IMR-90 (cell line): Measurements from ENCODE around the gene PPOX. TPM values are rescaled to one million over a fixed set of nuclear protein-coding genes. Genes with fewer than 3 reads are reported as not detected.

Source experiments
- ATAC-seq: fragments of 200-7000 bp; cut with Tn5 transposase; 2 replicates; pipeline ENCODE4 v1.9.1; 2020; ENCODE audit warnings: low read depth, mild to moderate bottlenecking, moderate library complexity
- BruUV-seq: library from RNA; stranded (reverse); fragments of 400-500 nt; replicated peaks from 2 replicates; lab custom pipeline; 2021; lab: Mats Ljungman, UMichigan
- CTCF ChIA-PET: fragments of 300-600 bp; formaldehyde crosslinking; extraction: SDS; loops from one replicate; lab custom pipeline; 2021; ENCODE audit warnings: antibody characterized with exemption; lab: Yijun Ruan, JAX
- POLR2A ChIA-PET: fragments of 300-600 bp; sonication (Branson Sonifier 250); formaldehyde crosslinking; loops from one replicate; lab custom pipeline; 2022; ENCODE audit warnings: antibody characterized with exemption; ENCODE audit not compliant: unreplicated experiment; lab: Charles Lee
- DNase-seq: peaks from one replicate; pipeline ENCODE4 v3.0.0; 2013
- H2AFZ ChIP-seq: replicated peaks from 2 replicates; pipeline ENCODE3; 2013; ENCODE audit warnings: low read length, mild to moderate bottlenecking; ENCODE audit not compliant: poor library complexity
- H2AK5ac ChIP-seq: 2 replicates; pipeline ENCODE4 v1.6.1; 2013; ENCODE audit warnings: low read depth, low read length, inconsistent platforms
- H2AK9ac ChIP-seq: replicated peaks from 2 replicates; pipeline ENCODE3; 2013; ENCODE audit warnings: mild to moderate bottlenecking, low read depth, low read length, moderate library complexity; ENCODE audit not compliant: poor library complexity
- H2BK120ac ChIP-seq: 2 replicates; pipeline ENCODE4 v1.6.1; 2013; ENCODE audit warnings: low read depth, low read length, inconsistent platforms
- H2BK15ac ChIP-seq: 3 replicates; pipeline ENCODE4 v1.6.1; 2013; ENCODE audit warnings: low read depth, low read length, inconsistent platforms
- H2BK20ac ChIP-seq: 2 replicates; pipeline ENCODE4 v1.6.1; 2013; ENCODE audit warnings: low read depth, mild to moderate bottlenecking, inconsistent platforms, low read length, moderate library complexity
- H2BK5ac ChIP-seq: 2 replicates; pipeline ENCODE4 v1.6.1; 2013; ENCODE audit warnings: mild to moderate bottlenecking, low read depth, low read length, inconsistent platforms; ENCODE audit not compliant: poor library complexity, severe bottlenecking
- H3K14ac ChIP-seq: replicated peaks from 2 replicates; pipeline ENCODE4 v1.6.1; 2013; ENCODE audit warnings: low read depth, low read length, inconsistent platforms
- H3K18ac ChIP-seq: 2 replicates; pipeline ENCODE4 v1.6.1; 2013; ENCODE audit warnings: low read depth, low read length, control low read depth
- H3K23ac ChIP-seq: 2 replicates; pipeline ENCODE4 v1.6.1; 2013; ENCODE audit warnings: low read depth, low read length, inconsistent platforms
- H3K27ac ChIP-seq: 2 replicates; pipeline ENCODE4 v1.5.1; 2013; ENCODE audit warnings: mild to moderate bottlenecking, control low read depth, low read length; ENCODE audit not compliant: insufficient read depth
- H3K27me3 ChIP-seq: 2 replicates; pipeline ENCODE4 v1.6.1; 2013; ENCODE audit warnings: low read length; ENCODE audit not compliant: control insufficient read depth, insufficient read depth
- H3K36me3 ChIP-seq: 2 replicates; pipeline ENCODE4 v1.6.1; 2013; ENCODE audit warnings: low read length, mixed read lengths; ENCODE audit not compliant: control insufficient read depth, insufficient read depth
- H3K4ac ChIP-seq: 2 replicates; pipeline ENCODE4 v1.6.1; 2013; ENCODE audit warnings: low read depth, low read length, inconsistent platforms
- H3K4me1 ChIP-seq: 2 replicates; pipeline ENCODE4 v1.6.1; 2013; ENCODE audit warnings: low read length, mixed read lengths; ENCODE audit not compliant: control insufficient read depth, insufficient read depth
- H3K4me2 ChIP-seq: 2 replicates; pipeline ENCODE4 v1.6.1; 2013; ENCODE audit warnings: low read depth, mild to moderate bottlenecking, control low read depth, low read length, moderate library complexity
- H3K4me3 ChIP-seq: 2 replicates; pipeline ENCODE4 v1.5.1; 2013; ENCODE audit warnings: low read depth, mild to moderate bottlenecking, control low read depth, low read length, moderate library complexity; ENCODE audit not compliant: insufficient read depth
- H3K56ac ChIP-seq: 2 replicates; pipeline ENCODE4 v1.6.1; 2013; ENCODE audit warnings: low read length, inconsistent platforms; ENCODE audit not compliant: insufficient read depth; ENCODE audit errors: extremely low read depth
- H3K79me1 ChIP-seq, 2 experiments: 2 replicates each; pipeline ENCODE4 v1.6.1; 2013; ENCODE audit warnings: low read length in 2 of 2, inconsistent platforms in 1 of 2, low read depth in 1 of 2
- H3K9ac ChIP-seq: 2 replicates; pipeline ENCODE4 v1.6.1; 2013; ENCODE audit warnings: low read depth, low read length, control low read depth
- H3K9me1 ChIP-seq: 2 replicates; pipeline ENCODE4 v1.6.1; 2013; ENCODE audit warnings: low read length, inconsistent platforms; ENCODE audit not compliant: insufficient read depth
- H3K9me3 ChIP-seq: 2 replicates; pipeline ENCODE4 v1.6.1; 2013; ENCODE audit warnings: low read length; ENCODE audit not compliant: control insufficient read depth, insufficient read depth
- H4K20me1 ChIP-seq: 2 replicates; pipeline ENCODE4 v1.6.1; 2013; ENCODE audit warnings: low read length, inconsistent platforms; ENCODE audit not compliant: insufficient read depth
- H4K5ac ChIP-seq: 2 replicates; pipeline ENCODE4 v1.6.1; 2013; ENCODE audit warnings: mild to moderate bottlenecking, low read depth, low read length, control low read depth
- H4K8ac ChIP-seq, 2 experiments: 2 replicates each; pipeline ENCODE4 v1.6.1; 2013; ENCODE audit warnings: low read depth in 2 of 2, low read length in 2 of 2, control low read depth in 1 of 2, inconsistent platforms in 1 of 2
- H4K91ac ChIP-seq: 2 replicates; pipeline ENCODE4 v1.6.1; 2013; ENCODE audit warnings: low read depth, low read length, inconsistent platforms; ENCODE audit not compliant: insufficient read depth
- CHD1 ChIP-seq: IDR thresholded peaks from 2 replicates; pipeline ENCODE4 v1.6.1; 2012; ENCODE audit warnings: low read depth, low read length, improper control_type of control experiment
- FOS ChIP-seq: fragments of 150-350 bp; IDR thresholded peaks from 2 replicates; pipeline ENCODE4 v1.6.1; 2016; ENCODE audit warnings: low read depth, low read length
- MAFK ChIP-seq: IDR thresholded peaks from 2 replicates; pipeline ENCODE4 v1.6.1; 2012; ENCODE audit warnings: low read depth, low read length, improper control_type of control experiment
- MAZ ChIP-seq: IDR thresholded peaks from 2 replicates; pipeline ENCODE4 v1.6.1; 2012; ENCODE audit warnings: low read depth, mild to moderate bottlenecking, low read length, improper control_type of control experiment, moderate library complexity, borderline replicate concordance
- MXI1 ChIP-seq: IDR thresholded peaks from 2 replicates; pipeline ENCODE4 v1.6.1; 2012; ENCODE audit warnings: low read depth, mild to moderate bottlenecking, low read length, moderate library complexity, borderline replicate concordance
- POLR2A ChIP-seq: IDR thresholded peaks from 2 replicates; pipeline ENCODE4 v1.6.1; 2012; ENCODE audit warnings: mild to moderate bottlenecking, low read depth, low read length
- RAD21 ChIP-seq: IDR thresholded peaks from 2 replicates; pipeline ENCODE4 v1.6.1; 2012; ENCODE audit warnings: low read length, improper control_type of control experiment
- RFX5 ChIP-seq: IDR thresholded peaks from 2 replicates; pipeline ENCODE4 v1.8.0; 2012; ENCODE audit warnings: low read depth, mild to moderate bottlenecking, low read length, moderate library complexity
- SMC3 ChIP-seq: fragments of 150-350 bp; IDR thresholded peaks from 2 replicates; pipeline ENCODE4 v1.6.1; 2016; ENCODE audit warnings: low read depth, mild to moderate bottlenecking, antibody characterized with exemption, low read length, moderate library complexity
- WGBS, 2 experiments: methylation state at CpG; one replicate each; pipeline versions ENCODE4 v1.1.5 to v1.1.7; 2013; ENCODE audit warnings: missing lambda C conversion rate in 2 of 2; ENCODE audit not compliant: insufficient read length in 1 of 2; ENCODE audit errors: extremely low coverage in 2 of 2; 5-methylcytosine and 5-hydroxymethylcytosine counted together
- dilution Hi-C: fragments of 300-500 bp; cut with HindIII; formaldehyde crosslinking; loops from one replicate; pipeline ENCODE4 v1.14.3; 2018; ENCODE audit warnings: low sequenced_read_pairs; ENCODE audit not compliant: unreplicated experiment
- in situ Hi-C: fragments of 300-500 bp; cut with MboI; formaldehyde crosslinking; loops from 3 replicates; pipeline ENCODE4 v1.14.3; 2019; ENCODE audit warnings: low sequenced_read_pairs, inconsistent platforms, mixed read lengths
- intact Hi-C: fragments of 100-400 bp; cut with micrococcal nuclease; formaldehyde crosslinking; loops from 2 replicates; pipeline ENCODE4 v1.10.0; 2022
- polyA plus RNA-seq, 3 experiments: library from polyadenylated mRNA; depleted of rRNA; stranded (reverse); fragments of >200 nt; gene quantifications; 2 replicates each; pipeline ENCODE4 v1.2.3, GENCODE V29; 2012; ENCODE audit warnings: low replicate concordance in 1 of 3
- total RNA-seq: library from RNA; depleted of rRNA; stranded (reverse); fragments of >200 nt; gene quantifications from 2 replicates; pipeline ENCODE4 v1.2.3, GENCODE V29; 2012
- TF ChIP-seq, protein P1 (sequence below): fragments of 150-350 bp; IDR thresholded peaks from 2 replicates; pipeline ENCODE4 v1.6.1; 2016; ENCODE audit warnings: low read depth, mild to moderate bottlenecking, low read length, moderate library complexity, borderline replicate concordance

PPOX gene
- total and polyA plus RNA-seq, 2 of the 4 experiments (the other 2 are of a cell fraction), result 6.1 to 14.3 TPM

DNA sequence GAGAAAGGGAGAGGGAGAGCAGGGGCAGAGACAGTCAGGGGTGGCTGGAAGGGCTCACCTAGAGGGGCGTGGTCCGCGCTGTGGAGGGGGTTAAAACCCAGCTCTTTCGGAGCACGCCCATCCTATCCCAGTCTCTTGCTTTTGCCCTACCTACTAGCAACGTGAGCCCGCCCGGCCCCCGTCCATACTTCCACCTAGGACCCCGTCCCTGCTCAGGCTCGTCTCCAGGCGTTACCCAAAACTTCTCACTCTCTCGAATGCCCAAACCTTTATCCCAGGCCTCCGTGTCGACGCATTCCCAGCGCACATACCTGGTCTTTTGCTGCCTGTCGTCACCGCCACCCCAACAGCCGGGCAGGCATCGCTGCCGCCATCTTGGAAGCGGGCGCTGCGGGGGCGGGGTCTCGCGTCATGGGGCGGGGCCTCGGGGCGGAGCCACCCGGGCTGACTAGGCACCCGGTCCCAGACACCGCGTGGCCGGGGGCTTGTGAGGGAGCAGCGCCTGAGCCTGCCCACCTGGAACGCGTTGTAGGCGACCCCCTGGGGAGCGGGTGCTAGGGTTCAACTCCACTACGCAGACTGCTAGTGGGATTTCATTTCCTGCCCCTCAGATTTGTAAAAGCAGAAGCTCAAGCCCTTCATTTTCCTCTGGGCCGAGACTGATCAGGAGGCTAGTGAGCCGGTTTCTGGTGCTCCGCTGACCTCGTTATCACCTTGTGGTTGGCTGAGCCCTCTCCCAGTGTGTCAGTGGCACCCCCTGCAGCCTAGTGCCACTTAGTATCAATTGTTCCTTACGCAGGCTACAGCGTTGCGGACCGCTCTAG lies 11.1 kb downstream of the PPOX start, which contains the start of gene B4GALT3 (continued):
- TF ChIP-seq, protein P1, sequence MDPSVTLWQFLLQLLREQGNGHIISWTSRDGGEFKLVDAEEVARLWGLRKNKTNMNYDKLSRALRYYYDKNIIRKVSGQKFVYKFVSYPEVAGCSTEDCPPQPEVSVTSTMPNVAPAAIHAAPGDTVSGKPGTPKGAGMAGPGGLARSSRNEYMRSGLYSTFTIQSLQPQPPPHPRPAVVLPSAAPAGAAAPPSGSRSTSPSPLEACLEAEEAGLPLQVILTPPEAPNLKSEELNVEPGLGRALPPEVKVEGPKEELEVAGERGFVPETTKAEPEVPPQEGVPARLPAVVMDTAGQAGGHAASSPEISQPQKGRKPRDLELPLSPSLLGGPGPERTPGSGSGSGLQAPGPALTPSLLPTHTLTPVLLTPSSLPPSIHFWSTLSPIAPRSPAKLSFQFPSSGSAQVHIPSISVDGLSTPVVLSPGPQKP, result no peak
- peak; percentile 78; the same call in 1 of the 2 replicates for TF ChIP-seq MAZ
- TF ChIP-seq POLR2A, result peak; percentile 87

DNA sequence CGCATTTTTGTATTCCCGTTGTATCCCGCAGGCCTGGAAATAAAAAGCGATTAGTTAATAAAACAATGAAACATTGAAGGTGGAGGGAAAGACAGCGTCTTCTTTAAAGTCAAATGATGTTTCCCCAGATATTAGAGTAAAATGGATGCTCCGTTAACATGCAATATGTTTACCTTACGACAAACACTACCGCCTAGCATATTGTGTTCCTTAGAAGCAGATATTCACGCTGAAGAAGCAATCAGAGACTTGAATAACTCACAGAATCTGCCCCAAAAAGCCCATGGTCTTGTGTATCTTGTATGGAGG lies 11.7 kb downstream of the PPOX start:
- H3K18ac ChIP-seq, result no peak overlapping the region
- ChIA-PET CTCF (interaction anchor here (1.9 kb wide), 1 partner anchor 11 kb away, joined by 5 read pairs; the partner anchor contains the start of gene PPOX), POLR2A (no interaction called here)
- H2BK20ac ChIP-seq, result no peak overlapping the region
- peak overlapping the region; percentile 93 for H3K4me2 ChIP-seq
- no TSS peak for BruUV-seq
- no peaks in the 10 kb centered on the region for H3K9me3 ChIP-seq
- peak overlapping the region; percentile 84; the same call in 1 of the 2 replicates for H3K23ac ChIP-seq
- H3K9me1 ChIP-seq, result peaks cover 14% of the 10 kb centered on the region
- H3K56ac ChIP-seq, result no peak overlapping the region
- H3K27ac ChIP-seq, result no peak overlapping the region; the same call in 1 of the 2 replicates
- H3K14ac ChIP-seq, result peak overlapping the region; percentile 80; the same call in 1 of the 2 replicates
- H3K4me3 ChIP-seq, result peak overlapping the region; percentile 98; the same call in 1 of the 2 replicates
- H4K8ac ChIP-seq, result peak overlapping the region; percentile 82 to 87
- no peak overlapping the region for H4K91ac ChIP-seq
- DNase-seq, result no peak
- peaks cover 14 to 29% of the 10 kb centered on the region in 2 experiments for H3K79me1 ChIP-seq
- peaks cover 8% of the 10 kb centered on the region; the same call in 1 of the 2 replicates for H4K20me1 ChIP-seq
- no peak for ATAC-seq
- intact Hi-C loops (no loop called here), in situ Hi-C loops (no loop called here), dilution Hi-C loops (no loop called here)
- H2AK9ac ChIP-seq, result no peak overlapping the region
- H4K5ac ChIP-seq, result peak overlapping the region; percentile 59; the same call in 1 of the 2 replicates
- H2AK5ac ChIP-seq, result no peak overlapping the region
- no peaks in the 10 kb centered on the region for H3K27me3 ChIP-seq
- H2BK15ac ChIP-seq, result no peak overlapping the region
- H2AFZ ChIP-seq, result peak overlapping the region; percentile 100
- no CpG with 5 or more reads among the region's 9 CpGs for WGBS, 2 experiments
- peaks cover 13% of the 10 kb centered on the region for H3K4me1 ChIP-seq
- peak overlapping the region; percentile 86 for H3K4ac ChIP-seq
- TF ChIP-seq RFX5, result no peak
- no peak for TF ChIP-seq MXI1
- TF ChIP-seq MAZ, result no peak
- TF ChIP-seq CHD1, result no peak
- TF ChIP-seq MAFK, result no peak
- no peak for TF ChIP-seq SMC3
- TF ChIP-seq, protein P1, result no peak
- TF ChIP-seq FOS, result no peak
- TF ChIP-seq RAD21, result no peak
- H3K36me3 ChIP-seq, result peaks cover 17% of the 10 kb centered on the region
- H2BK5ac ChIP-seq, result no peak overlapping the region
- H2BK120ac ChIP-seq, result no peak overlapping the region
- H3K9ac ChIP-seq, result peak overlapping the region; percentile 52
